NCI-H1930 (cell line): ENCODE data around the gene DOLK.

Experiments used
- DNase-seq, 2 experiments: peaks; one replicate each; lab custom pipeline; 2025; lab: John Stamatoyannopoulos, UW

The DOLK gene

GRCh38 chr9:128906741-128907140, 40.7 kb downstream of the DOLK start:
- DNase-seq, result no peak

DNA sequence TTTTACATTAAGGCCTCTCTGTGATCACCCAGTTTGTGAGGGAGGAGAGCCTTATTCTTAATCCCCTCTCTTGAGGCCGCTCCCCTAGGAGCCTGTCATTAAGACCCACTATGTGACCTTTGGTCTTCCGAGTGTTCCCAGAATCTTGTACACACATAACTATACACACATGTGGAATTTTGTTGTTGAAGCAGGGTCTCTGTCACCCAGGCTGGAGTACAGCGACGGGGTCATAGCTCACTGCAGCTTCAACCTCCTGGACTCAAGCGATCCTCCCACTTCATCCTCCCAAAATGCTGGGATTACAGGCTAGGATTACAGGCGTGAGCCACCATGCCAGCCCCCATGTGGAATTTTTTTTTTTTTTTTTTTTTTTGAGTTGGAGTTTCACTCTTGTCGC, 41.4 kb downstream of the DOLK start:
- DNase-seq, result no peak

DNA sequence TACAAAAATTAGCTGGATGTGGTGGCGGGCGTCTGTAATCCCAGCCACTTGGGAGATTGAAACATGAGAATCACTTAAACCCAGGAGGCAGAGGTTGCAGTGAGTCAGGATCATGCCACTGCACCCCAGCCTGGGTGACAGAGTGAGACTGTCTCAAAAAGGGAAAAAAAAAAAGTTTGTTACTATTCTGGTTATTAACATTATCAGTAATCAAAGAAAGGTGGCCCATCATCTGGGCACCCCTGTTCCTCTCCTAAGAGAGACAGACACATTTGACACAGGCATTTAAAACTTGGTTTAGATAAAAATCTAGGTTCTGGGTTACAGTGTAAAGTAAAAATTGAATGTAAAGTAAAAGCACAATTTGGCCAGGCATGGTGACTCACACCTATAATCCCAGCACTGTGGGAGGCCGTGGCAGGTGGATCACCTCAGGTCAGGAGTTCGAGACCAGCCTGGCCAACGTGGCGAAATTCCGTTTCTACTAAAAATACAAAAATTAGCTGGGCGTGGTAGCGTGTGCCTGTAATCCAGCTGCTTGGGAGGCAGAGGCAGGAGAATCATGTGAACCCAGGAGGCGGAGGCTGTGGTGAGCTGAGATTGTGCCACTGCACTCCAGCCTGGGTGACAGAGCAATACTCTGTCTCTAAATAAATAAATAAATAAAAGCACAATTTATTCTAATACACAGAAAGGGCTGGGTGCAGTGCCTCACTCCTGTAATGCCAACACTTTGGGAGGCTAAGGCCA, 43.4 kb downstream of the DOLK start:
- no peak for DNase-seq

DNA sequence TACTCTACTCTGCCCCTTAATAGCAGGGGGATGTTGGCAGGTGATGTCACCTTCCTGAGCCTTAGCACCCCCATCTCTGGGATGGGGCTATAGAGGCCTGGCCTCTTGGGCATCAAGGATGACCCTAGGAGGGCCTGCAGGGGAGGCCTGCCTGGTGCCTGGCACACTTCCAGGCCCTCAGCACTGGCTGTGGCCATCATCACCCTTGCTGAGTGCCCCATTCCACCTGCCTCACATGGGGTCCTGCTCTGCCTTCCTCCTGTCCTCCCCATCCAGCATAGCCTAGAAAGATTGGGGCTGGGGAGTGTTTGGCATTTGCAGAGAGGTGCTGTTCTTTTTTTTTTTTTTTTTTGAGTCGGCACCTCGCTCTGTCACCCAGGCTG, 44.3 kb downstream of the DOLK start:
- DNase-seq, result no peak

- DNase-seq, result no peak
Measured at GRCh38 chr9:128902351-128903078, 44.9 kb downstream of the DOLK start.

- DNase-seq, result no peak
Measured at GRCh38 chr9:128901822-128902221, 45.6 kb downstream of the DOLK start.

- no peak for DNase-seq
Measured at GRCh38 chr9:128901379-128901778, 46.0 kb downstream of the DOLK start.

DNA sequence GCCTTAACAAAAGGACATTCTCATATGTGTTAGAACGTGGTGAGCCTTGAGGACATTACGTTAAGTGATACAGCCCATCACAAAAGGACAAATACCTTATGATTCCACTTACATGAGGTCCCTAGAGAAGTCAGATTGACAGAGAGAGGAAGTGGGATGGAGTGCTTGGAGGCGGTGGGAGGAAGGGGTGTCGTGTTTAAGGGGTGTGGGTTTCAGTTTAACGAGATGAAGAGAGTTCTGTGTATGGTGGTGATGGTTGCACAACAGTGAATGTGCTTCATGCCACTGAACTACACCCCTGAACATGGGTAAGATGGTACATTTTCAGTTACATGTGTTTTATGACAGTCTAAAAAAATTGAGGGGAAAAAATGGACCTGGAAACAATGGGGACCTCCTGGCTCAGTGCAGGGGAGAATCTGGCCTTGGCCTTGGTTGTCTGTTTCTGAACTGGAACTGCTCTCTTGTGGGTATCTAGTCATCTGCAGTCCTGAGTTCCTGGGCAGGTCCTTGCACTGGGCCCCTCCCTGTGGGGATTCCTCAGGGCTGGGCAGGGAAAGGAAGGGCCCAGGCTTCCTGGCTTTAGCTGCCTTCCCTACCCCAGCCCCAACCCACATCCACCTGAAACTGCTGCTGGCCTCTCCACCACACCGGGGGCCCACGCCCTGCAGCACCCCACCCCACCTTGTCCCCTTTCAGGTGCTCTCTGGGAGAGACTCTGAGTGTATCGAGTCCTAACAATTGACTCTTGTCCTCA, 47.7 kb downstream of the DOLK start:
- DNase-seq, result no peak

- DNase-seq, result no peak
Measured at GRCh38 chr9:128898845-128899565, 48.4 kb downstream of the DOLK start.

DNA sequence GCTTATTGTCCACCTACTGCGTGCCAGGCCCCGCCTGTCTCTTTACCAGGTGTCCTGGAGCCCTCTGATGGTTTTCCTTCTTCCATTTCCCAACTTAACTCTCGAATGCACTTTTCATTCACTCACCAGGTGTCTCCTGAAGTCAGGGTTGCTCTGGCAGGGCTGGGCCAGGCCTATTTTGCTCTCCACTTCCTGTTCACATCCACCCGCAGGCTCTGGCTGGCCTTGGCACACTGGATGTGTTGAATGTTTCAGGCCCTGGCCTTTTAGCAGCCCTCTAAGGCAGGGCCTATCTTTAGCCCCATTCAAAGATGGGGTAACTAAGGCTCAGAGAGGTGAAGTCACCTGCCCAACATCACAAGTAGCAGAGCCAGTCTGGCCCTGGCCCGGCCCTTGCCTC, 49.0 kb downstream of the DOLK start:
- no peak for DNase-seq

GRCh38 chr9:128895556-128895955, 51.8 kb downstream of the DOLK start:
- no peak for DNase-seq
